Measurements from ENCODE around the gene OSCP1. TPM values are rescaled to one million over a fixed set of nuclear protein-coding genes. Genes with fewer than 3 reads are reported as not detected.
A peak's percentile ranks its signal among the peaks of the same experiment; 100 is the strongest.
"Not testable (repeated sequence)": the region's sequence is repeated elsewhere in the genome, so short reads cannot be mapped to it uniquely, and the experiment has no call there.

Gene OSCP1
- total RNA-seq = 1 to 10 TPM in 1 of 2 experiments, under 1 TPM in 1; 0.66 to 1.9 TPM

GRCh38 chr1:36450270-36450918, at the start of gene OSCP1:
Gene OSCP1 (minus strand): TSS chr1:36450451. CDS start chr1:36450369, 82 bp downstream.
- H3K4me1 Mint-ChIP-seq (ENCODE audit: low read depth) = peaks cover 27% of the 10 kb centered on the region
- H3K9me3 Mint-ChIP-seq (ENCODE audit: insufficient read depth) = no peaks in the 10 kb centered on the region
- H3K36me3 Mint-ChIP-seq (ENCODE audit: low read depth) = peaks cover 18% of the 10 kb centered on the region
- peak within 1 kb of the TSS; percentile 87 for H3K4me3 Mint-ChIP-seq
- ChIA-PET POLR2A (interaction anchor here (0.6 to 3.5 kb wide), 5 partner anchors 8 to 64 kb away, joined by 3 to 21 read pairs (median 4); partner anchors contain the start of gene MRPS15), CTCF (interaction anchor here (1.0 to 1.6 kb wide), 5 partner anchors 9 to 165 kb away, joined by 3 to 5 read pairs (median 4); partner anchors contain the start of gene MRPS15)
- ATAC-seq (peak; percentile 99), DNase-seq (peak; percentile 91)
- no peaks in the 10 kb centered on the region for H3K27me3 Mint-ChIP-seq (ENCODE audit: low read depth)
- H3K27ac Mint-ChIP-seq = peak within 1 kb of the TSS; percentile 91

GRCh38 chr1:36497207-36497606, 47.0 kb upstream of the OSCP1 start:
- DNase-seq (no peak), ATAC-seq (no peak)
- H3K4me3 Mint-ChIP-seq = no peak overlapping the region
- H3K27ac Mint-ChIP-seq = no peak overlapping the region
- ChIA-PET CTCF (no interaction called here), POLR2A (no interaction called here)
- H3K9me3 Mint-ChIP-seq (ENCODE audit: insufficient read depth) = no peaks in the 10 kb centered on the region
- H3K4me1 Mint-ChIP-seq (ENCODE audit: low read depth) = no peaks in the 10 kb centered on the region
- H3K36me3 Mint-ChIP-seq (ENCODE audit: low read depth) = no peaks in the 10 kb centered on the region
- H3K27me3 Mint-ChIP-seq (ENCODE audit: low read depth) = peaks cover 26% of the 10 kb centered on the region

- POLR2A ChIA-PET = no interaction called here
- ATAC-seq = no peak
- H3K4me3 Mint-ChIP-seq = no peak overlapping the region
- H3K27ac Mint-ChIP-seq = no peak overlapping the region
- H3K9me3 Mint-ChIP-seq (ENCODE audit: insufficient read depth) = no peaks in the 10 kb centered on the region
- no peaks in the 10 kb centered on the region for H3K4me1 Mint-ChIP-seq (ENCODE audit: low read depth)
- DNase-seq = no peak
- CTCF ChIA-PET = no interaction called here
- H3K36me3 Mint-ChIP-seq (ENCODE audit: low read depth) = no peaks in the 10 kb centered on the region
- H3K27me3 Mint-ChIP-seq (ENCODE audit: low read depth) = peaks cover 25% of the 10 kb centered on the region
Measured at GRCh38 chr1:36494971-36495370, 44.7 kb upstream of the OSCP1 start.

- no peak for DNase-seq
- no peaks in the 10 kb centered on the region for H3K4me1 Mint-ChIP-seq (ENCODE audit: low read depth)
- no peak overlapping the region for H3K4me3 Mint-ChIP-seq
- no peaks in the 10 kb centered on the region for H3K36me3 Mint-ChIP-seq (ENCODE audit: low read depth)
- ChIA-PET CTCF (no interaction called here), POLR2A (no interaction called here)
- peaks cover 25% of the 10 kb centered on the region for H3K27me3 Mint-ChIP-seq (ENCODE audit: low read depth)
- H3K9me3 Mint-ChIP-seq (ENCODE audit: insufficient read depth) = no peaks in the 10 kb centered on the region
- H3K27ac Mint-ChIP-seq = no peak overlapping the region
- ATAC-seq = no peak
Measured at GRCh38 chr1:36493524-36493923, 43.3 kb upstream of the OSCP1 start.

GRCh38 chr1:36492491-36492890, 42.2 kb upstream of the OSCP1 start:
- DNase-seq = no peak
- Mint-ChIP-seq H3K36me3 (ENCODE audit: low read depth) (no peaks in the 10 kb centered on the region), H3K4me3 (no peak overlapping the region), H3K27ac (no peak overlapping the region), H3K27me3 (ENCODE audit: low read depth) (peaks cover 19% of the 10 kb centered on the region), H3K4me1 (ENCODE audit: low read depth) (no peaks in the 10 kb centered on the region), H3K9me3 (ENCODE audit: insufficient read depth) (no peaks in the 10 kb centered on the region)
- no peak for ATAC-seq
- CTCF ChIA-PET = no interaction called here
- POLR2A ChIA-PET = no interaction called here

GRCh38 chr1:36489258-36490051, 39.2 kb upstream of the OSCP1 start:
- H3K27ac Mint-ChIP-seq; H3K36me3 Mint-ChIP-seq (ENCODE audit: low read depth); DNase-seq; H3K4me3 Mint-ChIP-seq; CTCF ChIA-PET; ATAC-seq; H3K4me1 Mint-ChIP-seq (ENCODE audit: low read depth); H3K9me3 Mint-ChIP-seq (ENCODE audit: insufficient read depth): not testable (repeated sequence)
- H3K27me3 Mint-ChIP-seq (ENCODE audit: low read depth) = peaks cover 15% of the 10 kb centered on the region
- POLR2A ChIA-PET = interaction anchor here (0.7 kb wide), 1 partner anchor 68 kb away, joined by 3 read pairs; no protein-coding TSS in a partner anchor

- ATAC-seq = no peak
- DNase-seq = no peak
- CTCF ChIA-PET = interaction anchor here (3.6 kb wide), 1 partner anchor 28 kb away, joined by 15 read pairs; no protein-coding TSS in a partner anchor
Measured at GRCh38 chr1:36487906-36488305, 37.7 kb upstream of the OSCP1 start.

GRCh38 chr1:36487336-36487725, 37.1 kb upstream of the OSCP1 start:
- DNase-seq; H3K4me1 Mint-ChIP-seq (ENCODE audit: low read depth); POLR2A ChIA-PET; H3K36me3 Mint-ChIP-seq (ENCODE audit: low read depth); H3K9me3 Mint-ChIP-seq (ENCODE audit: insufficient read depth); H3K27ac Mint-ChIP-seq; H3K4me3 Mint-ChIP-seq; ATAC-seq: not testable (repeated sequence)
- peaks cover 15% of the 10 kb centered on the region for H3K27me3 Mint-ChIP-seq (ENCODE audit: low read depth)
- CTCF ChIA-PET = interaction anchor here (3.6 kb wide), 1 partner anchor 29 kb away, joined by 15 read pairs; no protein-coding TSS in a partner anchor

More at GRCh38 chr1:36487906-36488305, 37.7 kb upstream of the OSCP1 start:
- peaks cover 15% of the 10 kb centered on the region for H3K27me3 Mint-ChIP-seq (ENCODE audit: low read depth)
- H3K36me3 Mint-ChIP-seq (ENCODE audit: low read depth) = no peaks in the 10 kb centered on the region
- H3K9me3 Mint-ChIP-seq (ENCODE audit: insufficient read depth) = no peaks in the 10 kb centered on the region
- H3K4me1 Mint-ChIP-seq (ENCODE audit: low read depth) = no peaks in the 10 kb centered on the region
- no peak overlapping the region for H3K4me3 Mint-ChIP-seq
- no peak overlapping the region for H3K27ac Mint-ChIP-seq
- POLR2A ChIA-PET = no interaction called here

GRCh38 chr1:36486439-36487335, 36.4 kb upstream of the OSCP1 start:
- ATAC-seq (no peak), DNase-seq (no peak)
- H3K4me1 Mint-ChIP-seq (ENCODE audit: low read depth) = peaks cover 7% of the 10 kb centered on the region
- no peak overlapping the region for H3K4me3 Mint-ChIP-seq
- no peak overlapping the region for H3K27ac Mint-ChIP-seq
- no peaks in the 10 kb centered on the region for H3K36me3 Mint-ChIP-seq (ENCODE audit: low read depth)
- peaks cover 17% of the 10 kb centered on the region for H3K27me3 Mint-ChIP-seq (ENCODE audit: low read depth)
- ChIA-PET CTCF (interaction anchor here (0.6 to 3.6 kb wide), 2 partner anchors 30 to 114 kb away, joined by 3 to 15 read pairs; no protein-coding TSS in a partner anchor), POLR2A (no interaction called here)
- H3K9me3 Mint-ChIP-seq (ENCODE audit: insufficient read depth) = no peaks in the 10 kb centered on the region

GRCh38 chr1:36486093-36486438, 35.8 kb upstream of the OSCP1 start:
- POLR2A ChIA-PET = no interaction called here
- CTCF ChIA-PET = interaction anchor here (0.6 to 3.6 kb wide), 2 partner anchors 30 to 114 kb away, joined by 3 to 15 read pairs; no protein-coding TSS in a partner anchor
- H3K27ac Mint-ChIP-seq = no peak overlapping the region
- no peaks in the 10 kb centered on the region for H3K36me3 Mint-ChIP-seq (ENCODE audit: low read depth)
- peaks cover 8% of the 10 kb centered on the region for H3K4me1 Mint-ChIP-seq (ENCODE audit: low read depth)
- H3K27me3 Mint-ChIP-seq (ENCODE audit: low read depth) = peaks cover 19% of the 10 kb centered on the region
- ATAC-seq = no peak
- no peaks in the 10 kb centered on the region for H3K9me3 Mint-ChIP-seq (ENCODE audit: insufficient read depth)
- no peak for DNase-seq
- H3K4me3 Mint-ChIP-seq = no peak overlapping the region

- no peaks in the 10 kb centered on the region for H3K36me3 Mint-ChIP-seq (ENCODE audit: low read depth)
- ChIA-PET CTCF (interaction anchor here (0.6 kb wide), 1 partner anchor 32 kb away, joined by 3 read pairs; no protein-coding TSS in a partner anchor), POLR2A (no interaction called here)
- ATAC-seq (no peak), DNase-seq (no peak)
- peaks cover 8% of the 10 kb centered on the region for H3K4me1 Mint-ChIP-seq (ENCODE audit: low read depth)
- H3K27ac Mint-ChIP-seq = no peak overlapping the region
- no peak overlapping the region for H3K4me3 Mint-ChIP-seq
- H3K27me3 Mint-ChIP-seq (ENCODE audit: low read depth) = peaks cover 22% of the 10 kb centered on the region
- no peaks in the 10 kb centered on the region for H3K9me3 Mint-ChIP-seq (ENCODE audit: insufficient read depth)
Measured at GRCh38 chr1:36484099-36484498, 33.8 kb upstream of the OSCP1 start.
